GM23338 (cell line): ENCODE data around the gene TGFB1.

ENCODE experiments used
- CREB1 ChIP-seq: fragments of 250-450 bp; sonication (Bioruptor Pico); IDR thresholded peaks from 2 replicates; pipeline ENCODE4 v1.5.0; 2020; ENCODE audit warnings: low read depth, mild to moderate bottlenecking, moderate library complexity
- EZH2 ChIP-seq: fragments of 200-600 bp; sonication (generic); IDR thresholded peaks from one replicate; pipeline ENCODE4 v1.8.0; 2017; ENCODE audit warnings: antibody characterized with exemption, mild to moderate bottlenecking, low read depth; ENCODE audit not compliant: unreplicated experiment
- EZH2phosphoT487 ChIP-seq: fragments of 200-600 bp; sonication (generic); IDR thresholded peaks from one replicate; pipeline ENCODE4 v1.8.1; 2018; ENCODE audit warnings: antibody characterized with exemption; ENCODE audit not compliant: unreplicated experiment
- JUNB ChIP-seq: IDR thresholded peaks from one replicate; pipeline ENCODE4 v1.6.1; 2016; ENCODE audit warnings: antibody characterized with exemption; ENCODE audit not compliant: unreplicated experiment
- NANOG ChIP-seq: IDR thresholded peaks from 2 replicates; pipeline ENCODE4 v1.6.1; 2016; ENCODE audit warnings: antibody characterized with exemption, borderline replicate concordance
- POLR2AphosphoS5 ChIP-seq: IDR thresholded peaks from 2 replicates; pipeline ENCODE4 v1.6.1; 2016; ENCODE audit warnings: antibody characterized with exemption, low read depth
- ZNF114 ChIP-seq: fragments of 250-450 bp; sonication (Bioruptor Pico); IDR thresholded peaks from 2 replicates; pipeline ENCODE4 v1.5.0; 2020; ENCODE audit warnings: mild to moderate bottlenecking, moderate library complexity
- TF ChIP-seq, protein P1 (sequence below), 2 experiments: fragments of 200-600 bp in 1 of 2; sonication (generic) in 1 of 2; conservative IDR thresholded peaks; 2 replicates each; pipeline versions ENCODE4 v1.5.1 to v1.6.1; 2016 to 2017; ENCODE audit warnings: antibody characterized with exemption in 2 of 2, low read depth in 2 of 2, mild to moderate bottlenecking in 2 of 2, moderate library complexity in 1 of 2
- TF ChIP-seq, protein P2 (sequence below): IDR thresholded peaks from one replicate; pipeline ENCODE4 v1.6.1; 2018; ENCODE audit warnings: antibody characterized with exemption; ENCODE audit not compliant: unreplicated experiment
- TF ChIP-seq, protein P3 (sequence below): IDR thresholded peaks from 2 replicates; pipeline ENCODE4 v1.6.1; 2016; ENCODE audit warnings: antibody characterized with exemption

DNA sequence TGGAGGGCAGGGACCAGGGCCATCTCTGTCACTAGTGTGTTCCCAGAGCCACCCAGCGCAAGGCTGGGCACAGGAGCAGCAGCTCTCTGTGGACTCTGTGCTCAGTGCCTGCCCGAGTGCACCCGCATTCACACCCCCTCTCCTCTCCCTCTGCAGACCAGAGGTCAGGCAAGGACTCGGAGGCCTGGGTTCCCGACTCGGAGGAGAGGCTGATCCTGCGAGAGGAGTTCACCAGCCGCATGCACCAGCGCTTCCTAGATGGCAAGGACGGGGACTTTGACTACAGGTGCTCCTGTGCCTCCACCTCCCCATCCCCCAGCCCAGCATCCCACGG, 33.6 kb downstream of the TGFB1 start:
- TF ChIP-seq, protein P1, sequence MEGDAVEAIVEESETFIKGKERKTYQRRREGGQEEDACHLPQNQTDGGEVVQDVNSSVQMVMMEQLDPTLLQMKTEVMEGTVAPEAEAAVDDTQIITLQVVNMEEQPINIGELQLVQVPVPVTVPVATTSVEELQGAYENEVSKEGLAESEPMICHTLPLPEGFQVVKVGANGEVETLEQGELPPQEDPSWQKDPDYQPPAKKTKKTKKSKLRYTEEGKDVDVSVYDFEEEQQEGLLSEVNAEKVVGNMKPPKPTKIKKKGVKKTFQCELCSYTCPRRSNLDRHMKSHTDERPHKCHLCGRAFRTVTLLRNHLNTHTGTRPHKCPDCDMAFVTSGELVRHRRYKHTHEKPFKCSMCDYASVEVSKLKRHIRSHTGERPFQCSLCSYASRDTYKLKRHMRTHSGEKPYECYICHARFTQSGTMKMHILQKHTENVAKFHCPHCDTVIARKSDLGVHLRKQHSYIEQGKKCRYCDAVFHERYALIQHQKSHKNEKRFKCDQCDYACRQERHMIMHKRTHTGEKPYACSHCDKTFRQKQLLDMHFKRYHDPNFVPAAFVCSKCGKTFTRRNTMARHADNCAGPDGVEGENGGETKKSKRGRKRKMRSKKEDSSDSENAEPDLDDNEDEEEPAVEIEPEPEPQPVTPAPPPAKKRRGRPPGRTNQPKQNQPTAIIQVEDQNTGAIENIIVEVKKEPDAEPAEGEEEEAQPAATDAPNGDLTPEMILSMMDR (conservative IDR thresholded peaks at IDR 0.05; ENCODE audit: low read depth in 2 of 2), result no peak
- TF ChIP-seq, protein P2, sequence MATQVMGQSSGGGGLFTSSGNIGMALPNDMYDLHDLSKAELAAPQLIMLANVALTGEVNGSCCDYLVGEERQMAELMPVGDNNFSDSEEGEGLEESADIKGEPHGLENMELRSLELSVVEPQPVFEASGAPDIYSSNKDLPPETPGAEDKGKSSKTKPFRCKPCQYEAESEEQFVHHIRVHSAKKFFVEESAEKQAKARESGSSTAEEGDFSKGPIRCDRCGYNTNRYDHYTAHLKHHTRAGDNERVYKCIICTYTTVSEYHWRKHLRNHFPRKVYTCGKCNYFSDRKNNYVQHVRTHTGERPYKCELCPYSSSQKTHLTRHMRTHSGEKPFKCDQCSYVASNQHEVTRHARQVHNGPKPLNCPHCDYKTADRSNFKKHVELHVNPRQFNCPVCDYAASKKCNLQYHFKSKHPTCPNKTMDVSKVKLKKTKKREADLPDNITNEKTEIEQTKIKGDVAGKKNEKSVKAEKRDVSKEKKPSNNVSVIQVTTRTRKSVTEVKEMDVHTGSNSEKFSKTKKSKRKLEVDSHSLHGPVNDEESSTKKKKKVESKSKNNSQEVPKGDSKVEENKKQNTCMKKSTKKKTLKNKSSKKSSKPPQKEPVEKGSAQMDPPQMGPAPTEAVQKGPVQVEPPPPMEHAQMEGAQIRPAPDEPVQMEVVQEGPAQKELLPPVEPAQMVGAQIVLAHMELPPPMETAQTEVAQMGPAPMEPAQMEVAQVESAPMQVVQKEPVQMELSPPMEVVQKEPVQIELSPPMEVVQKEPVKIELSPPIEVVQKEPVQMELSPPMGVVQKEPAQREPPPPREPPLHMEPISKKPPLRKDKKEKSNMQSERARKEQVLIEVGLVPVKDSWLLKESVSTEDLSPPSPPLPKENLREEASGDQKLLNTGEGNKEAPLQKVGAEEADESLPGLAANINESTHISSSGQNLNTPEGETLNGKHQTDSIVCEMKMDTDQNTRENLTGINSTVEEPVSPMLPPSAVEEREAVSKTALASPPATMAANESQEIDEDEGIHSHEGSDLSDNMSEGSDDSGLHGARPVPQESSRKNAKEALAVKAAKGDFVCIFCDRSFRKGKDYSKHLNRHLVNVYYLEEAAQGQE, result no peak
- TF ChIP-seq POLR2AphosphoS5, result no peak
- no peak for TF ChIP-seq CREB1 (CRISPR knock-in tag)
- no peak for TF ChIP-seq EZH2phosphoT487
- TF ChIP-seq, protein P3, sequence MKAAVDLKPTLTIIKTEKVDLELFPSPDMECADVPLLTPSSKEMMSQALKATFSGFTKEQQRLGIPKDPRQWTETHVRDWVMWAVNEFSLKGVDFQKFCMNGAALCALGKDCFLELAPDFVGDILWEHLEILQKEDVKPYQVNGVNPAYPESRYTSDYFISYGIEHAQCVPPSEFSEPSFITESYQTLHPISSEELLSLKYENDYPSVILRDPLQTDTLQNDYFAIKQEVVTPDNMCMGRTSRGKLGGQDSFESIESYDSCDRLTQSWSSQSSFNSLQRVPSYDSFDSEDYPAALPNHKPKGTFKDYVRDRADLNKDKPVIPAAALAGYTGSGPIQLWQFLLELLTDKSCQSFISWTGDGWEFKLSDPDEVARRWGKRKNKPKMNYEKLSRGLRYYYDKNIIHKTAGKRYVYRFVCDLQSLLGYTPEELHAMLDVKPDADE, result no peak
- TF ChIP-seq EZH2, result no peak
- TF ChIP-seq NANOG, result no peak
- TF ChIP-seq ZNF114 (CRISPR knock-in tag), result no peak
- TF ChIP-seq JUNB, result no peak
